ENCODE results near the gene ST3GAL3. TPM values are rescaled to one million over a fixed set of nuclear protein-coding genes. Genes with fewer than 3 reads are reported as not detected.

The ST3GAL3 gene
- total and polyA plus RNA-seq, 3 experiments from 2014 or later = 9.7 to 10.1 (median 9.7) TPM

DNA sequence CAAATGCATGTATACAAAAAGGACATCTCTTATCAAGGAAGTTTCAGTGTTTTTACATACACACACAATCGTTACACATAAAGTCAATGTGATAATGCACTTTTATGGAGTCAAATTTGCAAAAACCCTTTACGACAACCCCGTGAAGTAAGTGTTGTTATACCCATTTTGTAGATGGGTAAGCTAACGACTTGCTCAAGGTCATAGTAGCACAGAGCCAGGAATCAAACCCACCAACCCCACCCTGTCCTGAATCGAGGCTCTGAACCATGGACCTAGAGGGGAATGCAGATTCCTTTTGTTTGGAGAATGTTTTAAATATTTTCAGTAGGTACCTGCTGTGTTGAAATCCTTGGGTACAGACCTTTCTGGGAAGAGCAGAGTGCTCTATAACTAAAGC lies 148.9 kb downstream of the ST3GAL3 start:
- Mint-ChIP-seq H3K27me3 (no peaks in the 10 kb centered on the region), H3K4me3 (no peak overlapping the region), H3K36me3 (peaks cover 0 to 38% (median 11%) of the 10 kb centered on the region in 3 donors), H3K27ac (peak overlapping the region in 2 of 8 donors; percentile 36 to 72), H3K9me3 (no peaks in the 10 kb centered on the region), H3K4me1 (peaks cover 24% of the 10 kb centered on the region in 3 donors)
- no peak overlapping the region for H3K4me3 ChIP-seq (ENCODE audit: low read length)
- ChIA-PET POLR2A (no interaction called here), CTCF (no interaction called here)
- no peaks in the 10 kb centered on the region for H3K27me3 ChIP-seq (ENCODE audit: insufficient read depth, low read length, poor library complexity, severe bottlenecking)
- no peaks in the 10 kb centered on the region for H3K36me3 ChIP-seq (ENCODE audit: insufficient read depth, low read length)
- no peaks in the 10 kb centered on the region for H3K4me1 ChIP-seq (ENCODE audit: insufficient read depth, low read length)
- no peak overlapping the region for H3K27ac ChIP-seq (ENCODE audit: low read depth, low read length)
- no peaks in the 10 kb centered on the region for H3K9me3 ChIP-seq (ENCODE audit: low read length)
- DNase-seq = no peak

DNA sequence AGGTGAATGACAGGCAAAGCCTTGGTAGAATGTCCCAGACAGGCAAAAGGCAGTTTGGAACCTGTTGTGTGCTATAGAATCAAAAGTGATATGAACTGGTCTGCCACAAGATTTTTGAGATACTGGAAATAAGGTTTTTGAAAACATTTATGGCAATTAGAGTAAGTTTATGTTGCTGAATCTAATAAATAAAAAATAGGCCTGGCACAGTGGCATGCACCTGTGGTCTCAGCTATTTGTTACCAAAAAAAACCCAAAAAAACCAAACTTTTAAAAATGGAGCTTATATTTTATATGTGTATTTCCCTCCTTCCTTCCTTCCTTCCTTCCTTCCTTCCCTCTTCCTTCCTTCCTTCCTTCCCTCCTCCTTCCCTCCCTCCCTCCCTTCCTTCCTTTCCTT lies 149.8 kb downstream of the ST3GAL3 start:
- H3K4me3 Mint-ChIP-seq = no peak overlapping the region
- Histone ChIP-seq H3K36me3 (ENCODE audit: insufficient read depth, low read length) (no peaks in the 10 kb centered on the region), H3K27ac (ENCODE audit: low read depth, low read length) (no peak overlapping the region), H3K27me3 (ENCODE audit: insufficient read depth, low read length, poor library complexity, severe bottlenecking) (no peaks in the 10 kb centered on the region), H3K9me3 (ENCODE audit: low read length) (no peaks in the 10 kb centered on the region), H3K4me3 (ENCODE audit: low read length) (no peak overlapping the region), H3K4me1 (ENCODE audit: insufficient read depth, low read length) (no peaks in the 10 kb centered on the region)
- no peak overlapping the region for H3K27ac Mint-ChIP-seq
- DNase-seq = no peak
- H3K9me3 Mint-ChIP-seq = no peaks in the 10 kb centered on the region
- H3K4me1 Mint-ChIP-seq = peaks cover 23 to 24% (median 24%) of the 10 kb centered on the region in 3 donors
- POLR2A ChIA-PET = no interaction called here
- no peaks in the 10 kb centered on the region for H3K27me3 Mint-ChIP-seq
- peaks cover 1 to 39% (median 11%) of the 10 kb centered on the region in 3 donors for H3K36me3 Mint-ChIP-seq
- CTCF ChIA-PET = no interaction called here

DNA sequence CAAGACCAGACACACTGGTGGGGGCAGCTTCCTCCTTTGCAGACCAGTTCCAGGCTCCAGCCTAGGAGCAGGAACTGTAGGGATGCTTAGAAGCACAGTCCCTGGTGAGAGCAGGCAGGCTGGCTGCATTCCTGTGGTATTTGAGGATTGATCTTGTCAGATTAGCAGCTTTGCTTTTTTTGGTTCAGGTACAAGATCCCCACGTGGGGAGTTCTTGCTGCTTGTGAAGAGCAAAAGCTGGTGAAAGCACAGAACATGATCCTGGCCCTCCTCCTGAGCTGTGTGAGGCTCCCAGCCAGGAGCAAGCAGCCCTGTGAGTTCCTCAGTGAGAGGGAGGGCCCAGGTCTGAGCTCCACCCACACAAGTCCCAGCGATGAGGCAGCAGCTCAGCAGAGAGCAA lies 151.0 kb downstream of the ST3GAL3 start:
- Histone ChIP-seq H3K4me3 (ENCODE audit: low read length) (no peak overlapping the region), H3K9me3 (ENCODE audit: low read length) (no peaks in the 10 kb centered on the region), H3K27me3 (ENCODE audit: insufficient read depth, low read length, poor library complexity, severe bottlenecking) (no peaks in the 10 kb centered on the region), H3K27ac (ENCODE audit: low read depth, low read length) (no peak overlapping the region), H3K4me1 (ENCODE audit: insufficient read depth, low read length) (no peaks in the 10 kb centered on the region), H3K36me3 (ENCODE audit: insufficient read depth, low read length) (no peaks in the 10 kb centered on the region)
- H3K9me3 Mint-ChIP-seq = no peaks in the 10 kb centered on the region
- DNase-seq = no peak
- peaks cover 4 to 44% (median 15%) of the 10 kb centered on the region in 3 donors for H3K36me3 Mint-ChIP-seq
- no peaks in the 10 kb centered on the region for H3K27me3 Mint-ChIP-seq
- no peak overlapping the region for H3K4me3 Mint-ChIP-seq
- ChIA-PET POLR2A (no interaction called here), CTCF (no interaction called here)
- peak overlapping the region in 1 of 8 donors; percentile 17 for H3K27ac Mint-ChIP-seq
- peaks cover 12 to 15% (median 12%) of the 10 kb centered on the region in 3 donors for H3K4me1 Mint-ChIP-seq

DNA sequence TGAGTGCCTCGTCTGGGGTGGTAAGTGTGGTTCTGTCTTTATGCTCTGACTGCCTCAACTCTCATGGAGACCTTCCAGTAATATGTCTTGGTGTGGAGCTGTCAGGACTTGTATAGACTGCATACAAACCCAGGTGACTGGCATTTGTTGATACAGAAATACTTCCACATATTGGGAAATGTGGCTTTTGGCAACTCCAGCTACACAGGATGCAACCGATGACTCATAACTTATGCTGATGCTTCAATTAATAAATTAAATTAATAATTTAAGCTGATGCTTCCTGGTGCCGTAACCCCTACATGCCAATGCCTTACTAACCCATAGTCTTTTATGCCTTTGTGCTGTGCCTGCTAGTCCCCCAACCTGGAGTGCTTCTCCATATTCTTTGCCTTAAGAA lies 154.0 kb downstream of the ST3GAL3 start:
- Histone ChIP-seq H3K9me3 (ENCODE audit: low read length) (no peaks in the 10 kb centered on the region), H3K27me3 (ENCODE audit: insufficient read depth, low read length, poor library complexity, severe bottlenecking) (no peaks in the 10 kb centered on the region), H3K4me3 (ENCODE audit: low read length) (no peak overlapping the region), H3K36me3 (ENCODE audit: insufficient read depth, low read length) (no peaks in the 10 kb centered on the region), H3K27ac (ENCODE audit: low read depth, low read length) (no peak overlapping the region), H3K4me1 (ENCODE audit: insufficient read depth, low read length) (no peaks in the 10 kb centered on the region)
- Mint-ChIP-seq H3K4me3 (no peak overlapping the region), H3K4me1 (no peaks in the 10 kb centered on the region), H3K27ac (no peak overlapping the region), H3K9me3 (no peaks in the 10 kb centered on the region), H3K27me3 (no peaks in the 10 kb centered on the region), H3K36me3 (peaks cover 4 to 32% (median 12%) of the 10 kb centered on the region in 3 donors)
- ChIA-PET POLR2A (no interaction called here), CTCF (no interaction called here)
- DNase-seq = no peak

DNA sequence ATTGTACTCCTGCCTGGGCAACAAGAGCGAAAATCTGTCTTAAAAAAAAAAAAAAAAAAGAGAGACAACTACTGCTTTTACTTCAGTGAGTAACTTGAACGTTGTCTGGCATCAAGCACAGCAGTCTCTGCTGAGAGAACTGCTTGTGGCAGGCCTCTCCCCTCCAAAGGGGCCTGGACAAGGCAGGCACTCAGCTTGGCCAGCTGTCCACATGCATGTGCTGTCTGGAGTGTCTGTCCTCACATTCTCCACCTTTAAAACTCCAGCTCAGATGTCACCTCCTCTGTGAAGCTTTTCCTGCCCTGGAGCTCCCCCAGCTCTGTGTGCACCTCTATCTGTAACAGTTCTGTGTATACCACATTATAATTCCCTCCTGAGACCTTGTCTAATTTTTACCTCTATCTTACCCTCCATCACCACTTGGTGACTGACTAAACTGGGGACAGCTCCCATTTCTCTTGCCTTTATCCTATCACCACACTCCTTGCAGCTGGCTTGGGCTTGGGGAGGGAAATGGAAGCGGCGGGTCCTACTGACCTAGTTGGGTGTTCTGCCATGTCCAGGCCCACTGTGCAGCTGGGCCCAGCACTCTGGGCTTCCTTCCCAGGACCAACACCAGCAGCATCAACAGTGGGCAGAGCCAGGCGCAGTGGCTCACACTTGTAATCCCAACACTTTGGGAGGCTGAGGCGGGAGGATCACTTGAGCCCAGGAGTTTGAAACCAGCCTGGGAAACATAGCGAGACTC lies 154.8 kb downstream of the ST3GAL3 start:
- Mint-ChIP-seq H3K27ac (no peak overlapping the region), H3K9me3 (no peaks in the 10 kb centered on the region)
- CTCF ChIA-PET = interaction anchor here (1.0 kb wide), 1 partner anchor 14 kb away, joined by 3 read pairs; no protein-coding TSS in a partner anchor

DNA sequence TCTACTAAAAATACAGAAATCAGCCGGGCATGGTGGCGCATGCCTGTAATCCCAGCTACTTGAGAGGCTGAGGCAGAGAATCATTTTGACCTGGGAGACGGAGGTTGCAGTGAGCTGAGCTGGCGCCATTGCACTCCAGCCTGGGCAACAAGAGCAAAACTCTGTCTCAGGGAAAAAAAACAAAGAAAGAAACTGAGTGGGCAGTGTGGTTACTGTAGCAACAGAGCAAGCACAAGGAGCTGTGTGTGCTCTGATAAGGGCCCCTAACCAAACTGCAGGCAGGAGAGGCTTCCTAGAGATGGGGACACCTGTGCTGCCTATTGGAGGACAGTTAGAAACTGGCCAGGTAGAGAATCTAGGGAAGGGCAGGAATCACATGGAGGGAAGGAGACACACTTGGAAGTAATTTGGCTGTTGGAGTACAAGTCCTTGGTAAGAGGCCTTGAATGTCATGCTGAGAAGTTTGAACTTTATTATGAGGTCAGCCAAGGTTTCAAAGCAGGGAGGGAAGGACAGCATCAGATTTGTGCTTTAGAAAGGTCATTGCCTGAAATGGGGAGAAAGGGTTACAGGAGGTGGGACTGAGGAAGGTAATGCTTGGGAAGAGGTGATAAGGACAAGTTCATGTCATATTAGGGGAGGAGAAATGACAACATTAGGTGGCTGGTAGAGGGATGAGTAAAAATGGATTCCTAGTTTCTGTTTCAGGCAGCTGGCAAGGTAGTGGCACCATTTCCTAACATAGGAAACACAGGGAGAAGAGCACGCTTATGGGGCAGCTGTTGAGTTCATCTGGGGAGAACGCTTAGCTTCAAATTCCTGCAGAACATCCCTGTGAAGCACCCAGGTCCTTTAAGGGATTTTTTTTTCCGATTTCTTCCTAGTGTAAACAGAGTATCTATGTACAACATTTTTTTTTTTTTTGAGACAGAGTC lies 157.0 kb downstream of the ST3GAL3 start:
- Mint-ChIP-seq H3K27me3 (no peaks in the 10 kb centered on the region), H3K27ac (no peak overlapping the region), H3K4me3 (no peak overlapping the region)

More for the DNA sequence above, 154.8 kb downstream of the ST3GAL3 start:
- no peaks in the 10 kb centered on the region for H3K9me3 ChIP-seq (ENCODE audit: low read length)
- H3K4me3 Mint-ChIP-seq = no peak overlapping the region
- H3K4me1 ChIP-seq (ENCODE audit: insufficient read depth, low read length) = no peaks in the 10 kb centered on the region
- no peak overlapping the region for H3K4me3 ChIP-seq (ENCODE audit: low read length)
- DNase-seq = no peak
- no peaks in the 10 kb centered on the region for H3K27me3 ChIP-seq (ENCODE audit: insufficient read depth, low read length, poor library complexity, severe bottlenecking)
- H3K4me1 Mint-ChIP-seq = no peaks in the 10 kb centered on the region
- no peaks in the 10 kb centered on the region for H3K36me3 ChIP-seq (ENCODE audit: insufficient read depth, low read length)
- H3K27ac ChIP-seq (ENCODE audit: low read depth, low read length) = no peak overlapping the region
- H3K27me3 Mint-ChIP-seq = no peaks in the 10 kb centered on the region
- peaks cover 4 to 26% (median 8%) of the 10 kb centered on the region in 3 donors for H3K36me3 Mint-ChIP-seq
- POLR2A ChIA-PET = no interaction called here

DNA sequence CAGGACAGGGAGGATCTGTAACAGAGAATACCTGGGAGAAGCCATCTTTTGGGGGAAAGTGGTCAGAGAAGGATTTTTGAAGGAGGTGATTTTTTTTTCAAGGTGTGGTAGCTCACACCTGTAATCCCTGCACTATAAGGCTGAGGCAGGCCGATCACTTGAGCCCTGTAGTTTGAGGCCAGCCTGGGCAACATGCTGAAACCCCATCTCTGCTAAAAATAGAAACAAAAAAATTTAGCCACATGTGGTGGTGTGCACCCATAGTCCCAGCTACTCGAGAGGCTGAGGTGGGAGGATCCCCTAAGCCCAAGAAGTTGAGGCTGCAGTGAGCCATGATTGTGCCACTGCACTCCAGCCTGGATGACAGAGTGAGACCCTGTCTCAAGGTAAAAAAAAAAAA lies 158.9 kb downstream of the ST3GAL3 start:
- Mint-ChIP-seq H3K27me3 (no peaks in the 10 kb centered on the region), H3K36me3 (peaks cover 4 to 8% (median 6%) of the 10 kb centered on the region in 3 donors), H3K4me3 (no peak overlapping the region), H3K9me3 (no peaks in the 10 kb centered on the region), H3K4me1 (no peaks in the 10 kb centered on the region), H3K27ac (no peak overlapping the region)
- no peak overlapping the region for H3K4me3 ChIP-seq (ENCODE audit: low read length)
- no peaks in the 10 kb centered on the region for H3K9me3 ChIP-seq (ENCODE audit: low read length)
- H3K36me3 ChIP-seq (ENCODE audit: insufficient read depth, low read length) = no peaks in the 10 kb centered on the region
- POLR2A ChIA-PET = no interaction called here
- CTCF ChIA-PET = no interaction called here
- no peak for DNase-seq
- H3K27me3 ChIP-seq (ENCODE audit: insufficient read depth, low read length, poor library complexity, severe bottlenecking) = no peaks in the 10 kb centered on the region
- H3K27ac ChIP-seq (ENCODE audit: low read depth, low read length) = no peak overlapping the region
- H3K4me1 ChIP-seq (ENCODE audit: insufficient read depth, low read length) = no peaks in the 10 kb centered on the region

More for the DNA sequence above, 157.0 kb downstream of the ST3GAL3 start:
- no peaks in the 10 kb centered on the region for H3K27me3 ChIP-seq (ENCODE audit: insufficient read depth, low read length, poor library complexity, severe bottlenecking)
- no peak overlapping the region for H3K27ac ChIP-seq (ENCODE audit: low read depth, low read length)
- Mint-ChIP-seq H3K4me1 (no peaks in the 10 kb centered on the region), H3K9me3 (no peaks in the 10 kb centered on the region), H3K36me3 (peaks cover 4 to 14% (median 8%) of the 10 kb centered on the region in 3 donors)
- H3K4me1 ChIP-seq (ENCODE audit: insufficient read depth, low read length) = no peaks in the 10 kb centered on the region
- H3K36me3 ChIP-seq (ENCODE audit: insufficient read depth, low read length) = no peaks in the 10 kb centered on the region
- no peaks in the 10 kb centered on the region for H3K9me3 ChIP-seq (ENCODE audit: low read length)
- H3K4me3 ChIP-seq (ENCODE audit: low read length) = no peak overlapping the region
- ChIA-PET CTCF (no interaction called here), POLR2A (interaction anchor here (0.6 kb wide), 1 partner anchor 913 kb away, joined by 3 read pairs; no protein-coding TSS in a partner anchor)
- no peak for DNase-seq
